Activated CD4-positive, alpha-beta T cell treated with anti-CD3 and anti-CD28 coated beads, Interleukin-2, Interleukin-6, amounts not matched to agents 100 ng/mL and 50 ng/mL, durations not matched to agents 16 hours and 8 hours (primary cell): ENCODE measurements around the gene BATF2.
"Not testable (repeated sequence)": the region's sequence is repeated elsewhere in the genome, so short reads cannot be mapped to it uniquely, and the experiment has no call there.

Experiments used
- DNase-seq: peaks from one replicate; pipeline ENCODE4 v3.0.0-alpha.2; 2020

Gene BATF2

DNA sequence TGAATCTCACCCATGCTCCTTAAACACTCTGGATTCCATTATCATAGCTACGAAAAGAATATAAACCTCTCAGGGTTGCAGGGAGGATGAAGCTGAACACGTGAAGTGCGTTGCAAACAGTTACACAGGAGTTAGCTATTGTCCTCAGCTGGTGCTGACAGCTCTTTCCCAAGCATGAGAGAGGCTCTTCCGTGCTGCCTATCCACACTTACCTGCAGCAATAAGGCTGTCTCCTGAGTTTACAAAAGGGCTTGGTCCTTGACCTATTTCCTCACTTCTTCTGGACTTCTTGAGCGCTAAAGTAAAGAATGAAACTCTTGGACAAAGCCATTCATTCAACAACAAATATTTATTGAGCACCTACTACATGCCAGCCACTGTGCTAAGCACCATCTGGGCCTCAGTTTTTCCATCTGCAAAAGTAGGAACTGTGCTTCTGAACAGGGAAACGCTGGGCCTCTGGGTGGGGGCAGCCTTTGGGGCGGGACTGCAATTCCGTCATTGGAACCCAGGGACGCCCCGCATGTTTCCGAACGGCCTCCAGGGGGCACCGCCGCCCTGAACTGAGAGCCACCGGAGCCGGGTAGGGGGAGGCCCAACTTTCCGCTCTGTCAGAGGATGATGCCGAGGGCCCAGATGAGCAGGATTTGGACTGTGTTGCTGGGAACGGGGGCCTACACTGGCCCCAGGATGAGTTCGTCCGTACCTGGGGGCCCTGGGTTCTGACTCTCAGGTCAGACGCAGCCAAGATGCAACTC, 16.5 kb upstream of the BATF2 start:
- peak; percentile 94 for DNase-seq

GRCh38 chr11:65008873-65009272, 12.1 kb upstream of the BATF2 start:
- no peak for DNase-seq

- DNase-seq: no peak
Observed at GRCh38 chr11:65008016-65008415, 11.2 kb upstream of the BATF2 start.

- DNase-seq: not testable (repeated sequence)
Observed at GRCh38 chr11:65003968-65004367, 7.2 kb upstream of the BATF2 start.

DNA sequence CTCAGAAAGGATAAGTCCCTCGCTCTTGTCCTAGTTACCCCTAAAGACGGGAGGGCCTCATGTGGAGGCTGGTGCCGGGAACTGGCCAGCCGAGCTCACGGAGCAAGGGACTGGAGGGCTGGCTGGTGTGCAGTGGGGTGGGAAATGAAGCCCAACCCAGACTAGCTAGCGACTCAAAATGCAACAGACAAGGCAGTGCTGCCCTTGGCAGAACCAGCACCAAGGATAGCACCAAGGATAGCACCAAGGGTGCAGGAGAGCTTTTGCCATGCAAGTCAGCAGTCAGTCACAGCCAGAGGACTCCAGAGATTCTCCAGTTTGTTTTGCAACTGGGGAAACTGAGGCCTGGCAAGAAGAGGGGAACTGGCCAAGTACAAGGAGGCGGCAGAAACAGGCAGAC, 6.5 kb upstream of the BATF2 start:
- no peak for DNase-seq

DNA sequence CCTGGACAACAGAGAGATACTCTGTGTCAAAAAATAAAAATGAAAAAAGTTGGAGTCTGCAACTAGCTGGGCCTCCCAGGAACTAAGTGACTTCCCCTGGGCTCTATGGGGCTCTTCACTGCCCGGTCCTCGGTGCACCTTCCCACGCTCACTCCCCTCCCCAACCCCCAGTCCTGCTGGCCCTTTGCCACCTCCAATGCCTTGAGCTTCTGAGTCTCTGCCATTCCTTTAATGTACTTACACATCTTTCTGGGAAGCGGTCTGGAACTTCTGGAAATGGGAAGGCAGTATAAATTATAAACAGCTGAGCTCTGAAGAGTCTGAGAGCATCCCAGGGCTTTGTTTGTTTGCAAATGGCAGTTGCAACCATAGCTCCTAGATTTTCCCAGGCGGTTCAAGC, 5.9 kb upstream of the BATF2 start:
- DNase-seq: no peak

DNA sequence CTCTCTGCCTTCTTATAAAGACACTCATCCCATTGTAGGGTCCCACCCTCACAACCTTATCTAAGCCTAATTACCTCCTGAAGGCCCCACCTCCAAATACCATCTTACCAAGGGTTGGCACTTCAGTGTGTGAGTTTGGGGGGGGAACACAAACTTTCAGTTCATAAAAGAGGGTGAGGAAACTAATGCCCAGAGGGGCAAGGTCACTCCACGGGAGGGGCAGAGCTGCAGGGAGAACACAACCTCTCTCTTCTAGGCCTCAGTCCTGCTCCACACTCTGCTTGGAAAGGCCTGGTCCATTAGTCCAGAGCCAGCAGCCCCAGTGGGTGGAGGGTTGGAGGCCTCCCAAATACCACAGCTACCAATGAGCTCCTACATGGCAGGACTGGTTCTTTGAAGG, 2.7 kb upstream of the BATF2 start:
- no peak for DNase-seq

- peak; percentile 40 for DNase-seq
Observed at GRCh38 chr11:64998690-64999431, 2.1 kb upstream of the BATF2 start.

GRCh38 chr11:64998141-64998540, 1.4 kb upstream of the BATF2 start:
- DNase-seq: peak; percentile 36

GRCh38 chr11:64996327-64996709, 453 bp downstream of the BATF2 start:
- no peak for DNase-seq

DNA sequence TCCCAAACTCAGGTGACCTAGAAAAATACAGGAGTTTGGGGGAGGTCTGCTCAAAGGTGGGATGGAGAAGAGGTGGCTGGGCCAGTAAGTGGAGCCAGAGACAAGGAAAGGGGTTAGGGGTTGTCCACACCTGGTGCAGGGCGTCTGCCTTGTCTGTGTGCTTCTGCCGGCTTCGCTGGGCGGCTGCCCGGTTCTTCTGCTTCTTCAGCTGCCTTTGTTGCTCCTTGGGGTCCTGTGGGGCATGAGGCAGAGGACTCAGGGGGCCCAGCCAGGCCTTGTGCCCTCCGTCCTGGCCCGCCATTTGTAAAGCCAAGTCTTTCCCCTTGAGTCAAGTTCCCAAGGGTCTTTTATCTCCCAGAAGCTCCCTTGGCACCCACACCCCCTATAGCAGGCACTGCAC, 2.5 kb downstream of the BATF2 start:
- no peak for DNase-seq

DNA sequence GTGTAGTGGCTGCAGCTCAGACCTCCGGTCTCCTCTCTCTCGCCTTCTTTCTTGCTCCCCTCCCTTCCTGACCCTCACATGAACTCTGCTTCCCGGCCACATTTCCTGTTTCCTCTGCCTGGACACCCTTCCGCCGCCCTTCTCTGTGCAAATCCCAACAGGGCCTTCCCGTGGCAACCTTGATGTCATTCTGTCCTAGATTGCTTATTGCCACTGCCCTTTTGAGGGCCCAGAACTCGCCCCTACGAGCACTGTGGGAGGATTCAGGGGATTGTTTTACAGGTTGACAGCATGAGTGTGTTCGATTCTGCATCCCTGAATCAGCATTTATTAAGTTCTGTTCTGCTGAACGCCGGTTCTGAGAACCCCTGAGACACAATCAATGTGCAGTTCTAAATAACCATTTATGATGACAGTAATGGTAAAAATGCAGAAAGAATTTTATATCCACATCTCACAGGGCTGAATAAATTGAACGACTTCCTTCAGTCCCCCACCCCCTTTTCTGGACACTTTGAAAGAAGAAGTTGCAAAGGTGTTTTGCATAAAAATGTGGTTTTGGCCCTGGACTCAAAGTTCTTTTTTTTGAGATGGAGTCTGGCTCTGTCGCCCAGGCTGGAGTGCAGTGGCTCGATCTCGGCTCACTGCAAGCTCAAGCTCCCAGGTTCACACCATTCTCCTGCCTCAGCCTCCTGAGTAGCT, 6.4 kb downstream of the BATF2 start:
- no peak for DNase-seq

DNA sequence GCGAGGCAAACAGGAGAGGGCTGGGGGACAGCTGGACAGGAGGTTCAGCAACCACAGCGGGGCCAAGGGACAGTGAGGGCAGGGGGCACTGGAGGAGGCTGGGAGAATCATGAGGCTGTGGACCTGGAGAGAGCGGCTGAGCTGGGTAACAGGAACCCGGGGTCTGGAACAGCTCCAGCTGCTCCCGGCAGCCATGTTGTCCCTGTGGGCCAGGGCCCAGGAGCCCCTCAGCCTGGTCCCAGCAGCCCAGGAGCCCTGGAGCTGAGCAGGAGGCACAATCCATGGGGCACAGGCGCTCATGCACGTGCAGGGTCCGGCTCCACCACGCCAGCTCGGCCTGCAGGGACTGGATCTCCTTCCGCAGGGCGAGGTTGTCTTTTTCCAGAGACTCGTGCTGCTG, 7.4 kb downstream of the BATF2 start:
- DNase-seq: no peak

GRCh38 chr11:64987998-64988854, 8.5 kb downstream of the BATF2 start:
- DNase-seq: no peak

GRCh38 chr11:64983339-64983738, 13.4 kb downstream of the BATF2 start:
- not testable (repeated sequence) for DNase-seq

DNA sequence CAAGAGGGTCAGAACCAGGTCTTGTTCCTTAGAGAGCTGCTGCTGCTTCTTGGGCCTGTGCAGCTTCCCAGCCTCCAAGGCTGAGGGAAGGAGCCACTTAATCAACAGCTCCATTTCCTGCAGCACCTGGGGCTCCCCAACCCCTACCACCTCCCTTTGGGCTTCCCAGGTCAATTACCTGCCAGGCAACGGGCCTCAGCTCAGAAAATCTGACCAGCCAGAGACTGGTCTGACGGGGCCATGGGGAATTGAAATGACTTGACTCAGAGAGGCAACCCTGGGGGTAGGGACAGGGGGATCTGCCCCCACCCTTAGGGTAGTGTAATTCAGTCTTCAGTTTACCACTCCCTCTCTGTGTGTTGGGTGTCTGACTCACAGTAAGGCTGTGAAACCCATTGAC, 20.1 kb downstream of the BATF2 start:
- no peak for DNase-seq

GRCh38 chr11:64974124-64974523, 22.6 kb downstream of the BATF2 start:
- DNase-seq: no peak

- peak; percentile 94 for DNase-seq
Observed at GRCh38 chr11:64971421-64972233, 25.1 kb downstream of the BATF2 start, which contains the start of gene MAJIN. Gene MAJIN, minus strand, starts transcription at chr11:64972108. Its CDS starts 12,703 bp downstream, at chr11:64959405.

GRCh38 chr11:64970731-64971151, 26.0 kb downstream of the BATF2 start:
- peak; percentile 88 for DNase-seq

DNA sequence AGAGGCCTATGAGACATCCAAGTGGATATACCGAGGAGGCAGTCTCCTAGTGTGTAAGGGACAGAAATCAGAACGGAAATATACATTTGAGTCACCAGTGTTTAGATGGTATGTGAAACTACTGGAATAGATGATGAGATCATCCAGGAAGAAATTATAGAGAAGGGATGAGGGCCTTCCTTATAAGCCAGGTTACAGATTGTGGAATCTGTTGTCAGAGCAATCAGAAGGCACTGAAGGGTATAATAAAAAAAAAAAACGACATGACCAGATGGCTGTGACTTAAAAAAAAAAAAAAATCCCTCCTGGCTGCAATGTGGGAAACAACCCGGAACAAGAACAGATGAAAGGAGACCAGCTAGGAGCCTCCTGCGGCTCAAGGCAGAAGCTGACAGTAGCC, 27.6 kb downstream of the BATF2 start:
- DNase-seq: peak; percentile 54

DNA sequence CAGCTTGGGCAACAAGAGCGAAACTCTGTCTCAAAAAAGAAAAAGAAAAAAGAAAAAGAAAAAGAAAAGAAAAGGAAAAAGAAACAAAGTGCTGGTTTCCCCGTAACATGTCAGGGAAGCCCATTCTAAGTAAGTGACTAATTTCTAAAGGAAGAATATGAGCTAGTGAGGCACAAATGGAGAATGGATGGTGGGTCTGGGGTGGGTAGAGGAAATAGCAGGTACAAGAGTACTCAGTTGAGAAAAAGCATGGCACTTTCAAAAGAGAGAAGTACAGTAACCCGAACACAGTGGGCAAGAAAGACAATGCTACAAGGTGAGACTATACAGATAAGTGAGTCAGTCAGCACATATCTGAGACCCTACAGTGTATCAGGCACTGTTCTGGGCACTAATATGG, 29.4 kb downstream of the BATF2 start:
- peak; percentile 69 for DNase-seq
